Endothelial cell of umbilical vein (primary cell): ENCODE measurements around the gene EHD2. TPM values are rescaled to one million over a fixed set of nuclear protein-coding genes. Genes with fewer than 3 reads are reported as not detected.

ENCODE experiments used
- BruUV-seq: library from RNA; stranded (reverse); fragments of 400-500 nt; replicated peaks from 2 replicates; lab custom pipeline; 2021; lab: Mats Ljungman, UMichigan
- CTCF ChIA-PET: fragments of 300-600, 350-600 bp; sonication (Branson Sonifier 250); formaldehyde crosslinking; loops from one replicate; lab custom pipeline; 2021; ENCODE audit warnings: antibody characterized with exemption, inconsistent platforms; lab: Charles Lee
- POLR2A ChIA-PET: fragments of 300-600, 350-600 bp; sonication (Branson Sonifier 250); formaldehyde crosslinking; loops from one replicate; lab custom pipeline; 2021; ENCODE audit warnings: antibody characterized with exemption, inconsistent platforms; lab: Charles Lee
- DNase-seq: peaks from one replicate; pipeline ENCODE4 v3.0.0-alpha.2; 2011; ENCODE audit warnings: low read depth, low spot score
- FAIRE-seq: peaks from 2 replicates; lab custom pipeline; 2011; peaks lifted over from hg19 to GRCh38; lab: Jason Lieb, UNC
- H2AFZ ChIP-seq: 2 replicates; pipeline ENCODE4 v1.6.0; 2012; ENCODE audit warnings: low read depth, low read length, control low read depth, inconsistent platforms
- H3K27ac ChIP-seq: 2 replicates; pipeline ENCODE4 v1.5.1; 2011; ENCODE audit warnings: low read depth, mild to moderate bottlenecking, control low read depth, low read length, moderate library complexity; ENCODE audit not compliant: insufficient read depth
- H3K27me3 ChIP-seq, 2 experiments: 2 replicates each; pipeline versions ENCODE4 v1.6.0 to v1.6.1; 2011; ENCODE audit warnings: low read length in 2 of 2, mixed read lengths in 1 of 2; ENCODE audit not compliant: control insufficient read depth in 2 of 2, insufficient read depth in 2 of 2
- H3K36me3 ChIP-seq, 2 experiments: 2 replicates in 1 of 2; 3 replicates in 1 of 2; pipeline ENCODE4 v1.5.1; 2011; ENCODE audit warnings: low read length in 2 of 2, mild to moderate bottlenecking in 1 of 2, moderate library complexity in 1 of 2; ENCODE audit not compliant: control insufficient read depth in 2 of 2, insufficient read depth in 2 of 2; ENCODE audit errors: extremely low read depth in 1 of 2
- H3K4me1 ChIP-seq: 3 replicates; pipeline ENCODE4 v1.5.1; 2011; ENCODE audit warnings: mild to moderate bottlenecking, low read length; ENCODE audit not compliant: control insufficient read depth, insufficient read depth; ENCODE audit errors: extremely low read depth
- H3K4me2 ChIP-seq: 2 replicates; pipeline ENCODE4 v1.6.1; 2011; ENCODE audit warnings: low read length, control low read depth, mixed read lengths; ENCODE audit not compliant: insufficient read depth
- H3K4me3 ChIP-seq, 3 experiments: fragments of 200-600 bp in 1 of 3; sonication (generic), shearing (Covaris generic) in 1 of 3; replicated peaks in 1 of 3; 2 replicates each; pipeline ENCODE4 v1.5.1; 2011 to 2016; ENCODE audit warnings: control low read depth in 3 of 3, low read length in 3 of 3, mild to moderate bottlenecking in 2 of 3, inconsistent platforms in 1 of 3, low read depth in 1 of 3, moderate library complexity in 1 of 3; ENCODE audit not compliant: insufficient read depth in 1 of 3
- H3K79me2 ChIP-seq: 2 replicates; pipeline ENCODE4 v1.6.0; 2012; ENCODE audit warnings: low read length, inconsistent platforms; ENCODE audit not compliant: control insufficient read depth, insufficient read depth
- H3K9ac ChIP-seq: replicated peaks from 2 replicates; pipeline ENCODE3; 2011; ENCODE audit warnings: low read length, control low read depth; ENCODE audit not compliant: insufficient read depth; ENCODE audit errors: extremely low read depth
- H3K9me1 ChIP-seq: replicated peaks from 3 replicates; pipeline ENCODE4 v1.6.0; 2011; ENCODE audit warnings: mild to moderate bottlenecking, low read length; ENCODE audit not compliant: control insufficient read depth, insufficient read depth; ENCODE audit errors: extremely low read depth
- H3K9me3 ChIP-seq: replicated peaks from 2 replicates; pipeline ENCODE4 v1.5.1; 2012; ENCODE audit warnings: low read length, inconsistent platforms; ENCODE audit not compliant: control insufficient read depth, insufficient read depth
- H4K20me1 ChIP-seq: replicated peaks from 2 replicates; pipeline ENCODE3; 2011; ENCODE audit warnings: mild to moderate bottlenecking, low read length; ENCODE audit not compliant: control insufficient read depth, insufficient read depth; ENCODE audit errors: extremely low read depth
- CTCF ChIP-seq, 2 donors: IDR thresholded peaks; 1 replicate in 1 of 2; 2 replicates in 1 of 2; pipeline ENCODE4 v1.5.1; 2011; ENCODE audit warnings: low read length in 2 of 2, mild to moderate bottlenecking in 2 of 2, moderate library complexity in 2 of 2, control low read depth in 1 of 2, inconsistent platforms in 1 of 2, low read depth in 1 of 2; ENCODE audit not compliant: insufficient read depth in 1 of 2; ENCODE audit errors: extremely low read depth in 1 of 2
- EZH2 ChIP-seq: IDR thresholded peaks from 2 replicates; pipeline ENCODE4 v1.6.1; 2012; ENCODE audit warnings: borderline replicate concordance, low read depth, mild to moderate bottlenecking, moderate library complexity, low read length, inconsistent platforms; ENCODE audit not compliant: severe bottlenecking
- FOS ChIP-seq: IDR thresholded peaks from 2 replicates; pipeline ENCODE4 v1.6.1; 2011; ENCODE audit warnings: mild to moderate bottlenecking, low read length, moderate library complexity, borderline replicate concordance; ENCODE audit not compliant: insufficient read depth
- GATA2 ChIP-seq: IDR thresholded peaks from 2 replicates; pipeline ENCODE4 v1.7.0; 2011; ENCODE audit warnings: low read depth, mild to moderate bottlenecking, moderate library complexity, mixed read lengths, low read length; ENCODE audit not compliant: insufficient read length, insufficient read depth
- JUN ChIP-seq: IDR thresholded peaks from 2 replicates; pipeline ENCODE4 v1.6.1; 2011; ENCODE audit warnings: borderline replicate concordance, low read depth; ENCODE audit not compliant: insufficient read length, insufficient read depth
- MAX ChIP-seq: IDR thresholded peaks from 2 replicates; pipeline ENCODE4 v1.6.1; 2011; ENCODE audit not compliant: insufficient read depth, insufficient read length
- MYC ChIP-seq: IDR thresholded peaks from one replicate; pipeline ENCODE4 v1.6.1; 2011; ENCODE audit warnings: mild to moderate bottlenecking, low read depth, low read length
- POLR2A ChIP-seq: IDR thresholded peaks from 2 replicates; pipeline ENCODE4 v1.6.1; 2012; ENCODE audit warnings: low read depth, mild to moderate bottlenecking, control low read depth, low read length
- POLR2AphosphoS5 ChIP-seq: IDR thresholded peaks from 2 replicates; pipeline ENCODE4 v1.6.1; 2012; ENCODE audit warnings: low read depth, mild to moderate bottlenecking, control low read depth, low read length, moderate library complexity; ENCODE audit not compliant: insufficient read depth
- dilution Hi-C: fragments of 300-500 bp; cut with MboI; formaldehyde crosslinking; loops from one replicate; pipeline ENCODE4 v1.15.0; 2019; ENCODE audit warnings: low sequenced_read_pairs; ENCODE audit not compliant: extremely low pct_ligation_motif_present
- intact Hi-C: fragments of 100-400 bp; cut with micrococcal nuclease; formaldehyde crosslinking; loops from one replicate; pipeline ENCODE4 v1.10.0; 2022
- polyA plus RNA-seq, 4 experiments: library from polyadenylated mRNA; depleted of rRNA in 3 of 4; stranded (reverse) in 3 of 4; unstranded in 1 of 4; fragments of >200 nt; gene quantifications; 2 replicates each; pipeline versions ENCODE4 v1.2.1 to v1.2.3, GENCODE V29; 2011 to 2012; ENCODE audit warnings: missing spikeins in 1 of 4
- total RNA-seq: library from RNA; stranded (reverse); gene quantifications from 2 replicates; pipeline ENCODE4 v1.2.3, GENCODE V29; 2021

Gene EHD2
- total and polyA plus RNA-seq, 2 donors (not counting 3 experiments of a cell fraction or from before 2014, with no cell fraction given): 110 to 220 TPM

GRCh38 chr19:47675859-47676258 lies 37.4 kb upstream of the EHD2 start:
- H2AFZ ChIP-seq: no peak overlapping the region
- no TSS peak for BruUV-seq
- DNase-seq (no peak), FAIRE-seq (no peak)
- H3K27me3 ChIP-seq: no peaks in the 10 kb centered on the region
- no peak for TF ChIP-seq POLR2AphosphoS5
- TF ChIP-seq GATA2: no peak
- H3K4me1 ChIP-seq: no peaks in the 10 kb centered on the region
- dilution Hi-C loops: no loop called here
- H3K4me2 ChIP-seq: no peak overlapping the region
- ChIA-PET CTCF (interaction anchor here (0.6 to 0.7 kb wide), 2 partner anchors 8 to 544 kb away, joined by 3 read pairs; no protein-coding TSS in a partner anchor), POLR2A (no interaction called here)
- H3K9ac ChIP-seq: no peak overlapping the region
- intact Hi-C loops: no loop called here
- H3K27ac ChIP-seq: no peak overlapping the region
- H3K79me2 ChIP-seq: peaks cover under 1% of the 10 kb centered on the region
- H3K9me1 ChIP-seq: no peaks in the 10 kb centered on the region
- no peaks in the 10 kb centered on the region for H4K20me1 ChIP-seq
- H3K36me3 ChIP-seq: peaks cover 3 to 45% of the 10 kb centered on the region in 2 experiments
- H3K9me3 ChIP-seq: no peaks in the 10 kb centered on the region
- no peak overlapping the region for H3K4me3 ChIP-seq

GRCh38 chr19:47676811-47677210 lies 36.4 kb upstream of the EHD2 start:
- Histone ChIP-seq H3K27ac (no peak overlapping the region), H3K27me3 (no peaks in the 10 kb centered on the region), H3K4me1 (no peaks in the 10 kb centered on the region), H3K4me3 (no peak overlapping the region), H3K9me1 (no peaks in the 10 kb centered on the region), H3K4me2 (no peak overlapping the region), H3K9ac (no peak overlapping the region), H3K36me3 (peaks cover 3 to 47% of the 10 kb centered on the region in 2 experiments), H3K79me2 (no peaks in the 10 kb centered on the region), H3K9me3 (no peaks in the 10 kb centered on the region), H2AFZ (no peak overlapping the region), H4K20me1 (no peaks in the 10 kb centered on the region)
- dilution Hi-C loops: no loop called here
- ChIA-PET CTCF (interaction anchor here (0.7 kb wide), 1 partner anchor 9 kb away, joined by 3 read pairs; no protein-coding TSS in a partner anchor), POLR2A (no interaction called here)
- intact Hi-C loops: no loop called here
- DNase-seq (no peak), FAIRE-seq (no peak)
- TF ChIP-seq GATA2 (no peak), JUN (no peak), MYC (no peak), MAX (no peak), POLR2A (no peak), FOS (no peak), CTCF (IDR thresholded peaks at IDR 0.05; ENCODE audit: extremely low read depth in 1 of 2, insufficient read depth in 1 of 2, low read depth in 1 of 2, low read length in 2 of 2) (no peak), EZH2 (no peak), POLR2AphosphoS5 (no peak)
- BruUV-seq: no TSS peak
